HepG2 (cell line): ENCODE data around the gene AIP. TPM values are rescaled to one million over a fixed set of nuclear protein-coding genes. Genes with fewer than 3 reads are reported as not detected.

Source experiments
- ATAC-seq: fragments of 200-7000 bp; cut with Tn5 transposase; 3 replicates; pipeline ENCODE4 v1.9.1; 2020; ENCODE audit warnings: mild to moderate bottlenecking, moderate library complexity
- BruUV-seq: library from RNA; stranded (reverse); fragments of 400-500 nt; replicated peaks from 2 replicates; lab custom pipeline; 2021; lab: Mats Ljungman, UMichigan
- CTCF ChIA-PET: fragments of 300-600 bp; formaldehyde crosslinking; extraction: SDS; loops from one replicate; lab custom pipeline; 2021; ENCODE audit warnings: low total read pairs, inconsistent platforms, low intra/inter-chr PET ratio; lab: Yijun Ruan, JAX
- POLR2A ChIA-PET: fragments of 350-600 bp; sonication (Branson Sonifier 250); formaldehyde crosslinking; loops from one replicate; lab custom pipeline; 2020; ENCODE audit warnings: antibody characterized with exemption, inconsistent platforms; lab: Yijun Ruan, JAX
- DNase-seq: peaks from one replicate; pipeline ENCODE4 v3.0.0-alpha.2; 2015; ENCODE audit warnings: low spot score
- FAIRE-seq: peaks from 3 replicates; lab custom pipeline; 2011; peaks lifted over from hg19 to GRCh38; lab: Jason Lieb, UNC
- H2AFZ ChIP-seq: one replicate; pipeline ENCODE4 v1.6.1; 2011; ENCODE audit warnings: low read length, inconsistent platforms
- H3K27ac ChIP-seq: fragments of 300-600 bp; 3 replicates; pipeline ENCODE4 v1.8.0; 2011; ENCODE audit warnings: mixed run types, mild to moderate bottlenecking, mixed read lengths, low read length, inconsistent platforms; ENCODE audit not compliant: insufficient read depth; ENCODE audit errors: extremely low read length
- H3K27me3 ChIP-seq, 2 experiments: fragments of 200-600 bp in 1 of 2; 2 replicates in 1 of 2; 3 replicates in 1 of 2; pipeline versions ENCODE4 v1.6.0 to v1.8.0; 2011; ENCODE audit warnings: low read length in 2 of 2, mild to moderate bottlenecking in 2 of 2, moderate library complexity in 2 of 2, inconsistent platforms in 1 of 2; ENCODE audit not compliant: insufficient read depth in 2 of 2, control insufficient read depth in 1 of 2
- H3K36me3 ChIP-seq, 2 experiments: fragments of 200-600 bp in 1 of 2; replicated peaks in 1 of 2; 2 replicates in 1 of 2; 3 replicates in 1 of 2; pipeline versions ENCODE4 v1.5.1 to v1.8.0; 2011; ENCODE audit warnings: low read length in 2 of 2, inconsistent platforms in 1 of 2; ENCODE audit not compliant: insufficient read depth in 2 of 2, control insufficient read depth in 1 of 2
- H3K4me1 ChIP-seq: 2 replicates; pipeline ENCODE4 v1.5.1; 2012; ENCODE audit warnings: low read length, inconsistent platforms; ENCODE audit not compliant: insufficient read depth
- H3K4me2 ChIP-seq: 2 replicates; pipeline ENCODE4 v1.6.0; 2011; ENCODE audit warnings: low read depth, low read length, inconsistent platforms
- H3K4me3 ChIP-seq, 3 experiments: fragments of 200-600 bp in 1 of 3; sonication (generic), shearing (Covaris generic) in 1 of 3; replicated peaks in 1 of 3; 2 replicates each; pipeline ENCODE4 v1.5.1; 2011 to 2016; ENCODE audit warnings: low read length in 3 of 3, inconsistent platforms in 2 of 3, low read depth in 2 of 3, mild to moderate bottlenecking in 2 of 3, control low read depth in 1 of 3, mixed read lengths in 1 of 3; ENCODE audit not compliant: insufficient read depth in 1 of 3
- H3K79me2 ChIP-seq: one replicate; pipeline ENCODE4 v1.6.1; 2011; ENCODE audit warnings: low read length, inconsistent platforms; ENCODE audit not compliant: insufficient read depth
- H3K9ac ChIP-seq: 2 replicates; pipeline ENCODE4 v1.6.0; 2011; ENCODE audit warnings: mild to moderate bottlenecking, low read depth, low read length, inconsistent platforms; ENCODE audit not compliant: insufficient read depth
- H3K9me3 ChIP-seq: 2 replicates; pipeline ENCODE4 v1.5.1; 2012; ENCODE audit warnings: mild to moderate bottlenecking, low read length
- H4K20me1 ChIP-seq: 2 replicates; pipeline ENCODE4 v1.6.0; 2011; ENCODE audit warnings: inconsistent platforms, mild to moderate bottlenecking, low read length, moderate library complexity; ENCODE audit not compliant: insufficient read depth
- ADNP ChIP-seq: sonication (generic); formaldehyde crosslinking; IDR thresholded peaks from 2 replicates; pipeline ENCODE4 v1.4.0; 2020; ENCODE audit warnings: missing genetic modification reagents
- AGO2 ChIP-seq: fragments of 200-400 bp; formaldehyde crosslinking; optimal IDR thresholded peaks from 2 replicates; pipeline ENCODE3; 2017; ENCODE audit warnings: mild to moderate bottlenecking, low read depth, low read length, moderate library complexity
- AKAP8 ChIP-seq: sonication (generic); formaldehyde crosslinking; IDR thresholded peaks from 2 replicates; pipeline ENCODE4 v1.5.1; 2020; ENCODE audit warnings: mild to moderate bottlenecking, missing genetic modification reagents
- E2F1 ChIP-seq: sonication (generic); formaldehyde crosslinking; IDR thresholded peaks from 2 replicates; pipeline ENCODE4 v1.5.0; 2020; ENCODE audit warnings: missing genetic modification reagents
- KAT2B ChIP-seq: fragments of 150-350 bp; IDR thresholded peaks from 2 replicates; pipeline ENCODE4 v1.6.1; 2014; ENCODE audit warnings: low read depth, low read length, borderline replicate concordance
- KDM2A ChIP-seq: sonication (generic); formaldehyde crosslinking; IDR thresholded peaks from 2 replicates; pipeline ENCODE4 v1.4.0; 2020; ENCODE audit warnings: low read depth, missing genetic modification reagents, borderline replicate concordance
- POLR2A ChIP-seq, 2 experiments: IDR thresholded peaks; 2 replicates each; pipeline ENCODE4 v1.6.1; 2011; ENCODE audit warnings: low read depth in 2 of 2, low read length in 2 of 2, mild to moderate bottlenecking in 1 of 2, moderate library complexity in 1 of 2; ENCODE audit not compliant: insufficient read depth in 1 of 2
- ZFX ChIP-seq: sonication (generic); formaldehyde crosslinking; IDR thresholded peaks from 2 replicates; pipeline ENCODE4 v1.4.0; 2020; ENCODE audit warnings: mild to moderate bottlenecking, low read depth, missing genetic modification reagents, moderate library complexity
- ZMYM3 ChIP-seq: sonication (generic); formaldehyde crosslinking; IDR thresholded peaks from 2 replicates; pipeline ENCODE4 v1.5.1; 2020; ENCODE audit warnings: mild to moderate bottlenecking, missing genetic modification reagents
- ZNF503 ChIP-seq: sonication (generic); formaldehyde crosslinking; IDR thresholded peaks from 2 replicates; pipeline ENCODE4 v1.4.0; 2020; ENCODE audit warnings: missing genetic modification reagents
- ZNF629 ChIP-seq: sonication (generic); formaldehyde crosslinking; conservative IDR thresholded peaks from 2 replicates; pipeline ENCODE4 v1.5.0; 2020; ENCODE audit warnings: missing genetic modification reagents
- WGBS: methylation state at CpG from one replicate; pipeline ENCODE4 v1.1.6; 2017; ENCODE audit warnings: low lambda C conversion rate; 5-methylcytosine and 5-hydroxymethylcytosine counted together
- in situ Hi-C: cut with HindIII; loops from 2 replicates; pipeline ENCODE4 v1.10.0; 2017; ENCODE audit warnings: low pct_unique_long_range_greater_than_20kb; ENCODE audit not compliant: extremely low pct_ligation_motif_present
- intact Hi-C: fragments of 100-400 bp; cut with micrococcal nuclease; formaldehyde crosslinking; loops from one replicate; pipeline ENCODE4 v1.10.0; 2022; ENCODE audit not compliant: unreplicated experiment
- polyA plus RNA-seq, 8 experiments: library from polyadenylated mRNA; depleted of rRNA in 3 of 8; stranded (reverse) in 7 of 8; unstranded in 1 of 8; fragments of >200 nt; fragmentation: Illumina TruSeq in 4 of 8; extraction: Trizol in 4 of 8; gene quantifications; 2 replicates each; pipeline versions ENCODE4 v1.2.1 to v1.2.3, GENCODE V29; 2011 to 2016; ENCODE audit warnings: low read depth in 4 of 8, missing spikeins in 1 of 8, mixed read lengths in 1 of 8; ENCODE audit not compliant: insufficient read depth in 1 of 8
- total RNA-seq, 5 experiments: library from RNA; depleted of rRNA; stranded (reverse); fragments of >200 nt; fragmentation: Illumina TruSeq; extraction: Trizol; gene quantifications; 2 replicates each; pipeline ENCODE4 v1.2.3, GENCODE V29; 2016; ENCODE audit warnings: low read depth in 1 of 5

The AIP gene
- total and polyA plus RNA-seq, 2 of the 13 experiments (the other 11 are each of a cell fraction or from before 2014, with no cell fraction given): 51.8 to 110 TPM

GRCh38 chr11:67466962-67467771, 15.7 kb upstream of the AIP start:
- H3K27me3 ChIP-seq: no peaks in the 10 kb centered on the region
- in situ Hi-C loops (loop anchor here (5.0 kb wide), 1 partner anchor 65 kb away; the partner anchor contains the start of genes PPP1CA and TBC1D10C), intact Hi-C loops (no loop called here)
- no peak overlapping the region for H3K27ac ChIP-seq
- H2AFZ ChIP-seq: no peak overlapping the region
- WGBS: 78% methylated on average over 11 of the region's 11 CpGs
- no peaks in the 10 kb centered on the region for H3K79me2 ChIP-seq
- CTCF ChIA-PET: no interaction called here
- peak overlapping the region in 1 of 3 experiments; percentile 87; a peak in 2 of 6 replicates for H3K4me3 ChIP-seq
- POLR2A ChIA-PET: interaction anchor here (1.5 to 2.0 kb wide), 4 partner anchors 16 to 66 kb away, joined by 4 to 22 read pairs (median 9); partner anchors contain the start of genes AIP and PPP1CA
- no peak overlapping the region for H3K9ac ChIP-seq
- peaks cover 61% of the 10 kb centered on the region for H3K4me1 ChIP-seq
- no peaks in the 10 kb centered on the region for H4K20me1 ChIP-seq
- H3K36me3 ChIP-seq: no peaks in the 10 kb centered on the region
- DNase-seq (no peak), FAIRE-seq (no peak), ATAC-seq (no peak)
- BruUV-seq: no TSS peak
- peak overlapping the region; percentile 97; the same call in 1 of the 2 replicates for H3K4me2 ChIP-seq
- TF ChIP-seq E2F1 (no peak), ZFX (CRISPR knock-in tag) (peak; percentile 8; the same call in 1 of the 2 replicates), ZMYM3 (0 out of 2 replicates have a peak, but pooled peaks have one; percentile 30), KDM2A (CRISPR knock-in tag) (0 out of 2 replicates have a peak, but pooled peaks have one; percentile 19), ZNF503 (CRISPR knock-in tag) (no peak), KAT2B (no peak), AKAP8 (0 out of 2 replicates have a peak, but pooled peaks have one; percentile 34), ADNP (CRISPR knock-in tag) (0 out of 2 replicates have a peak, but pooled peaks have one; percentile 22), AGO2 (peak; percentile 49), POLR2A (IDR thresholded peaks at IDR 0.05; ENCODE audit: insufficient read depth in 1 of 2, low read depth in 2 of 2, low read length in 2 of 2) (peak in 1 of 2 experiments; percentile 2; a peak in 1 of 4 replicates), ZNF629 (CRISPR knock-in tag) (peak; percentile 92)
- H3K9me3 ChIP-seq: no peaks in the 10 kb centered on the region
